Fibroblast of lung (primary cell): ENCODE results near the gene MPG. TPM values are rescaled to one million over a fixed set of nuclear protein-coding genes. Genes with fewer than 3 reads are reported as not detected.

Experiments used
- DNase-seq, 2 donors: peaks; one replicate each; pipeline versions ENCODE4 v3.0.0 to v3.0.0-alpha.2; 2010; ENCODE audit warnings: low read depth in 2 of 2
- H2AFZ ChIP-seq: 2 replicates; pipeline ENCODE4 v1.5.1; 2012; ENCODE audit warnings: low read length, control low read depth, inconsistent platforms
- H3K27ac ChIP-seq: 2 replicates; pipeline ENCODE4 v1.5.1; 2011; ENCODE audit warnings: low read length, control low read depth; ENCODE audit not compliant: insufficient read depth
- H3K27me3 ChIP-seq: 2 replicates; pipeline ENCODE4 v1.5.1; 2011; ENCODE audit warnings: mild to moderate bottlenecking, low read length; ENCODE audit not compliant: control insufficient read depth, insufficient read depth
- H3K36me3 ChIP-seq: 2 replicates; pipeline ENCODE4 v1.5.1; 2011; ENCODE audit warnings: low read length; ENCODE audit not compliant: control insufficient read depth, insufficient read depth
- H3K4me1 ChIP-seq: 2 replicates; pipeline ENCODE4 v1.5.1; 2011; ENCODE audit warnings: low read length; ENCODE audit not compliant: control insufficient read depth, insufficient read depth; ENCODE audit errors: extremely low read depth
- H3K4me2 ChIP-seq: 2 replicates; pipeline ENCODE4 v1.5.1; 2011; ENCODE audit warnings: low read length, control low read depth; ENCODE audit not compliant: insufficient read depth; ENCODE audit errors: extremely low read depth
- H3K4me3 ChIP-seq, 4 experiments: fragments of 200-600 bp in 1 of 4; sonication (generic) in 1 of 4; replicated peaks in 1 of 4; 2 replicates each; pipeline ENCODE4 v1.5.1; 2011 to 2016; ENCODE audit warnings: low read length in 4 of 4, low read depth in 3 of 4, mild to moderate bottlenecking in 3 of 4, control low read depth in 2 of 4, inconsistent platforms in 1 of 4, mixed read lengths in 1 of 4; ENCODE audit not compliant: insufficient read depth in 1 of 4; ENCODE audit errors: control extremely low read depth in 1 of 4
- H3K79me2 ChIP-seq: 2 replicates; pipeline ENCODE4 v1.5.1; 2012; ENCODE audit warnings: mild to moderate bottlenecking, low read length, inconsistent platforms; ENCODE audit not compliant: control insufficient read depth, insufficient read depth
- H3K9ac ChIP-seq: 2 replicates; pipeline ENCODE4 v1.5.1; 2011; ENCODE audit warnings: mild to moderate bottlenecking, low read length, control low read depth; ENCODE audit not compliant: insufficient read depth
- H3K9me3 ChIP-seq: 2 replicates; pipeline ENCODE4 v1.5.1; 2012; ENCODE audit warnings: low read depth, low read length; ENCODE audit not compliant: control insufficient read depth, insufficient read depth
- H4K20me1 ChIP-seq: 2 replicates; pipeline ENCODE4 v1.5.1; 2011; ENCODE audit warnings: low read length; ENCODE audit not compliant: control insufficient read depth, insufficient read depth; ENCODE audit errors: extremely low read depth
- CTCF ChIP-seq, 2 donors: IDR thresholded peaks in 1 of 2; conservative IDR thresholded peaks in 1 of 2; 1 replicate in 1 of 2; 2 replicates in 1 of 2; pipeline ENCODE4 v1.5.1; 2011 to 2012; ENCODE audit warnings: low read length in 2 of 2, control low read depth in 1 of 2, inconsistent platforms in 1 of 2, low read depth in 1 of 2, mild to moderate bottlenecking in 1 of 2
- EZH2 ChIP-seq: IDR thresholded peaks from 2 replicates; pipeline ENCODE4 v1.5.1; 2012; ENCODE audit warnings: low read length, control low read depth, mild to moderate bottlenecking; ENCODE audit errors: missing control alignments
- polyA plus RNA-seq, 2 donors: library from polyadenylated mRNA; depleted of rRNA in 1 of 2; stranded (reverse) in 1 of 2; unstranded in 1 of 2; fragments of >200 nt; gene quantifications; 2 replicates each; pipeline ENCODE4 v1.2.1, GENCODE V29; 2011 to 2012; ENCODE audit warnings: missing spikeins in 1 of 2
- total RNA-seq: library from RNA; depleted of rRNA; stranded (reverse); fragments of >200 nt; gene quantifications from 2 replicates; pipeline ENCODE4 v1.2.1, GENCODE V29; 2014

MPG gene
- total and polyA plus RNA-seq, 2 donors (not counting 1 experiment from before 2014, with no cell fraction given) = 45.4 to 268 TPM

DNA sequence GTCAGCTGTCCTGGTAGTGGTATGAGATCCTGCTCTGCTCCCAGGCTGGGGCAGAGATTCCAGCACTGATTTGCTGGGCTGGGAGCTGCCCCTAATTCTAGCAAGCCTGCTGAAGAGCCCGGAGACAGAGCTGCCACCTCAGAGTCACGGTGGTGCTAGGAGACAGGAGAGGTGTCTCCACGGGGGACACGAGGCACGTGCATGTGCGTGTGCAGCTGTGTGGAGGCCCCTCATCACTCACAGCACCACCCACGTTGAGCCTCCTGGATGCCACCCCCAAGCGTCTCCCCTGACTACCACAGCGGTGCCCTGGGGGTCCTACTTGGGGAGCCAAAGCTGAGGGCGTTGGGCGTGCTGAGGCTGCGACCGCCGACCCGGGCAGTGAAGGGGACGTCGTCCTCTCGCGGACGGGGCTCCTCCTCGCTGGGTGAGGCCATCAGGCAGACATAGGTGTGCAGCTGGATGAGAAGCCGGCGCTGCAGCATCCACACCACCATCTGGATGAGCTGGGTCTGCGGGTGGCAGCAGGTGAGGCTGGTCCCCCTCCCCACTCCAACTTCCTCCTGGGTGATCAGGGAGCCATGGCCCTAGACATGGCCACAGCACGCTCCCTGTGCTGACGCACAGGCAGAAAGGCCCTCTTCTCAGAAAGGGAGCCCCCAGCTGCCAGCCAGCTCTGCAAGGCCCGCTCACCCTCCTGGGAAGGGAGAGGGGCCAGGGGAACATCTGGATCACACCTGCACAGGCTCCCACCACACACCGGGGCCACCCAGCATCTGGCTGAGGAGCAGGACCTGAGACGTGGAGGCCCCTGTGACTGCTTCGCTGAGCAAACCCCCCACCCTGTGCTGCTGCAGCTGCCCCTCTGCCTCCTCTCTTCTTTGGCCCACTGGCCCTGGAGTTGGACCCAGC, 11.6 kb downstream of the MPG start:
- no peak for TF ChIP-seq EZH2
- no peak for TF ChIP-seq CTCF (conservative IDR thresholded peaks at IDR 0.05 in 1 of 2, IDR thresholded peaks at IDR 0.05 in 1 of 2; ENCODE audit: low read depth in 1 of 2, low read length in 2 of 2)
- Histone ChIP-seq H2AFZ (no peak overlapping the region), H3K27ac (no peak overlapping the region), H3K9ac (no peak overlapping the region), H3K36me3 (peaks cover 34% of the 10 kb centered on the region), H3K79me2 (peaks cover 16% of the 10 kb centered on the region), H3K27me3 (no peaks in the 10 kb centered on the region), H4K20me1 (no peaks in the 10 kb centered on the region), H3K4me1 (peaks cover 13% of the 10 kb centered on the region), H3K9me3 (no peaks in the 10 kb centered on the region), H3K4me3 (no peak overlapping the region), H3K4me2 (no peak overlapping the region)
- DNase-seq = no peak

- Histone ChIP-seq H3K4me2 (no peak overlapping the region), H3K36me3 (peaks cover 21% of the 10 kb centered on the region), H3K9me3 (no peaks in the 10 kb centered on the region), H3K4me1 (no peaks in the 10 kb centered on the region), H2AFZ (no peak overlapping the region), H4K20me1 (no peaks in the 10 kb centered on the region), H3K27ac (no peak overlapping the region), H3K27me3 (no peaks in the 10 kb centered on the region), H3K4me3 (no peak overlapping the region), H3K9ac (no peak overlapping the region), H3K79me2 (peaks cover 5% of the 10 kb centered on the region)
- peak in 1 of 2 donors; percentile 68 for DNase-seq
- TF ChIP-seq CTCF (conservative IDR thresholded peaks at IDR 0.05 in 1 of 2, IDR thresholded peaks at IDR 0.05 in 1 of 2; ENCODE audit: low read depth in 1 of 2, low read length in 2 of 2) = no peak
- no peak for TF ChIP-seq EZH2
These were observed 13.5 kb downstream of the MPG start for GRCh38 chr16:91484-91883.

- H3K36me3 ChIP-seq = peaks cover 19% of the 10 kb centered on the region
- no peak for DNase-seq
- H3K27ac ChIP-seq = no peak overlapping the region
- no peaks in the 10 kb centered on the region for H3K27me3 ChIP-seq
- no peak overlapping the region for H3K9ac ChIP-seq
- no peak overlapping the region for H2AFZ ChIP-seq
- H3K9me3 ChIP-seq = no peaks in the 10 kb centered on the region
- no peak for TF ChIP-seq EZH2
- no peak for TF ChIP-seq CTCF (conservative IDR thresholded peaks at IDR 0.05 in 1 of 2, IDR thresholded peaks at IDR 0.05 in 1 of 2; ENCODE audit: low read depth in 1 of 2, low read length in 2 of 2)
- peaks cover 2% of the 10 kb centered on the region for H3K79me2 ChIP-seq
- H3K4me3 ChIP-seq = no peak overlapping the region
- H4K20me1 ChIP-seq = no peaks in the 10 kb centered on the region
- no peak overlapping the region for H3K4me2 ChIP-seq
- H3K4me1 ChIP-seq = peaks cover 4% of the 10 kb centered on the region
These were observed 14.7 kb downstream of the MPG start for GRCh38 chr16:92431-93339.
